ENCODE data around the gene ITGB4. TPM values are rescaled to one million over a fixed set of nuclear protein-coding genes. Genes with fewer than 3 reads are reported as not detected.

Gene ITGB4
- total and polyA plus RNA-seq, 2 of the 13 experiments (the other 11 are each of a cell fraction or from before 2014, with no cell fraction given) = 6.9 to 14.5 TPM

DNA sequence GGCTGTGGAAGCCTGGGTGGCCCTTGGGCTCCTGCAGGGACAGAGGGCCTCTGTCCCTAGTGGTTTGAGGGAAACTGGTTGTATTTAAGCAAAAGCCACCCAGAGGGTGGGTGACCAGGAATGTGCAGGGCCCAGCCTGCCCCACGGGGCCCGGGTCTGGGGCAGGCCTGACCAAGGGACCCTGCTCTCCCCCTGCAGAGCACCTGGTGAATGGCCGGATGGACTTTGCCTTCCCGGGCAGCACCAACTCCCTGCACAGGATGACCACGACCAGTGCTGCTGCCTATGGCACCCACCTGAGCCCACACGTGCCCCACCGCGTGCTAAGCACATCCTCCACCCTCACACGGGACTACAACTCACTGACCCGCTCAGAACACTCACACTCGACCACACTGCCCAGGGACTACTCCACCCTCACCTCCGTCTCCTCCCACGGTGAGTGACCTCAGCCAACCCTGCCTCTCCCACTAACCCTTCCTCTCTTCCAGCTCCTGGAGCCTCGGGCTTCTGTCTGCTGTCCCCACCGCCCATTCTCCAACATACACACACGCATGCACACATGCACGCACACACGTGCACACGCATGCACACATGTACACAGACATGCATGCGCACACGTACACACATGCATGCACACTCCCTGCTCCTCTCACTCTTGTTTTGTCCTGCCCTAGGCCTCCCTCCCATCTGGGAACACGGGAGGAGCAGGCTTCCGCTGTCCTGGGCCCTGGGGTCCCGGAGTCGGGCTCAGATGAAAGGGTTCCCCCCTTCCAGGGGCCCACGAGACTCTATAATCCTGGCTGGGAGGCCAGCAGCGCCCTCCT is 33.3 kb downstream of the ITGB4 start (continued):
- TF ChIP-seq, protein P1, sequence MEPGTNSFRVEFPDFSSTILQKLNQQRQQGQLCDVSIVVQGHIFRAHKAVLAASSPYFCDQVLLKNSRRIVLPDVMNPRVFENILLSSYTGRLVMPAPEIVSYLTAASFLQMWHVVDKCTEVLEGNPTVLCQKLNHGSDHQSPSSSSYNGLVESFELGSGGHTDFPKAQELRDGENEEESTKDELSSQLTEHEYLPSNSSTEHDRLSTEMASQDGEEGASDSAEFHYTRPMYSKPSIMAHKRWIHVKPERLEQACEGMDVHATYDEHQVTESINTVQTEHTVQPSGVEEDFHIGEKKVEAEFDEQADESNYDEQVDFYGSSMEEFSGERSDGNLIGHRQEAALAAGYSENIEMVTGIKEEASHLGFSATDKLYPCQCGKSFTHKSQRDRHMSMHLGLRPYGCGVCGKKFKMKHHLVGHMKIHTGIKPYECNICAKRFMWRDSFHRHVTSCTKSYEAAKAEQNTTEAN (CRISPR knock-in tag; conservative IDR thresholded peaks at IDR 0.05) = peak; percentile 90
- TF ChIP-seq MYC (CRISPR knock-in tag; IDR thresholded peaks at IDR 0.05; ENCODE audit: borderline replicate concordance) (peak; percentile 96), TGIF2 (CRISPR knock-in tag; IDR thresholded peaks at IDR 0.05) (peak; percentile 92), ZNF879 (CRISPR knock-in tag; IDR thresholded peaks at IDR 0.05) (0 out of 2 replicates have a peak, but pooled peaks have one; percentile 81), RAD51 (IDR thresholded peaks at IDR 0.05; ENCODE audit: borderline replicate concordance) (peak; percentile 32; the same call in 1 of the 2 replicates), CEBPG (CRISPR knock-in tag; IDR thresholded peaks at IDR 0.05) (no peak), RFXANK (CRISPR knock-in tag; IDR thresholded peaks at IDR 0.05) (no peak), TRIM24 (CRISPR knock-in tag; IDR thresholded peaks at IDR 0.05) (peak; percentile 68; the same call in 1 of the 2 replicates), ZNF556 (CRISPR knock-in tag; IDR thresholded peaks at IDR 0.05; ENCODE audit: borderline replicate concordance) (peak; percentile 82; the same call in 1 of the 2 replicates), ZNF768 (CRISPR knock-in tag; IDR thresholded peaks at IDR 0.05) (no peak), ZFP90 (CRISPR knock-in tag; IDR thresholded peaks at IDR 0.05; ENCODE audit: borderline replicate concordance) (no peak), ZNF614 (CRISPR knock-in tag; IDR thresholded peaks at IDR 0.05; ENCODE audit: borderline replicate concordance) (peak; percentile 14; the same call in 1 of the 2 replicates), TCF12 (IDR thresholded peaks at IDR 0.05) (no peak), TCF12 (CRISPR knock-in tag; IDR thresholded peaks at IDR 0.05) (no peak), GTF3A (CRISPR knock-in tag; conservative IDR thresholded peaks at IDR 0.05) (peak; percentile 87), CENPX (CRISPR knock-in tag; IDR thresholded peaks at IDR 0.05) (no peak), ATM (IDR thresholded peaks at IDR 0.05; ENCODE audit: borderline replicate concordance) (no peak), SP140L (CRISPR knock-in tag; IDR thresholded peaks at IDR 0.05; ENCODE audit: borderline replicate concordance) (no peak), ZFP82 (CRISPR knock-in tag; IDR thresholded peaks at IDR 0.05; ENCODE audit: borderline replicate concordance) (no peak), TAF1 (CRISPR knock-in tag; IDR thresholded peaks at IDR 0.05) (peak; percentile 64), ZNF44 (CRISPR knock-in tag; IDR thresholded peaks at IDR 0.05) (peak; percentile 60; the same call in 1 of the 2 replicates), TOPORS (CRISPR knock-in tag; IDR thresholded peaks at IDR 0.05) (peak; percentile 88), RFX3 (CRISPR knock-in tag; IDR thresholded peaks at IDR 0.05) (no peak)
- TF ChIP-seq, protein P2, sequence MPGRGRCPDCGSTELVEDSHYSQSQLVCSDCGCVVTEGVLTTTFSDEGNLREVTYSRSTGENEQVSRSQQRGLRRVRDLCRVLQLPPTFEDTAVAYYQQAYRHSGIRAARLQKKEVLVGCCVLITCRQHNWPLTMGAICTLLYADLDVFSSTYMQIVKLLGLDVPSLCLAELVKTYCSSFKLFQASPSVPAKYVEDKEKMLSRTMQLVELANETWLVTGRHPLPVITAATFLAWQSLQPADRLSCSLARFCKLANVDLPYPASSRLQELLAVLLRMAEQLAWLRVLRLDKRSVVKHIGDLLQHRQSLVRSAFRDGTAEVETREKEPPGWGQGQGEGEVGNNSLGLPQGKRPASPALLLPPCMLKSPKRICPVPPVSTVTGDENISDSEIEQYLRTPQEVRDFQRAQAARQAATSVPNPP (CRISPR knock-in tag; IDR thresholded peaks at IDR 0.05) = no peak
- TF ChIP-seq, protein P3, sequence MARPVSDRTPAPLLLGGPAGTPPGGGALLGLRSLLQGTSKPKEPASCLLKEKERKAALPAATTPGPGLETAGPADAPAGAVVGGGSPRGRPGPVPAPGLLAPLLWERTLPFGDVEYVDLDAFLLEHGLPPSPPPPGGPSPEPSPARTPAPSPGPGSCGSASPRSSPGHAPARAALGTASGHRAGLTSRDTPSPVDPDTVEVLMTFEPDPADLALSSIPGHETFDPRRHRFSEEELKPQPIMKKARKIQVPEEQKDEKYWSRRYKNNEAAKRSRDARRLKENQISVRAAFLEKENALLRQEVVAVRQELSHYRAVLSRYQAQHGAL (CRISPR knock-in tag; IDR thresholded peaks at IDR 0.05; ENCODE audit: not compliant biosample characterization) = no peak
- TF ChIP-seq, protein P4, sequence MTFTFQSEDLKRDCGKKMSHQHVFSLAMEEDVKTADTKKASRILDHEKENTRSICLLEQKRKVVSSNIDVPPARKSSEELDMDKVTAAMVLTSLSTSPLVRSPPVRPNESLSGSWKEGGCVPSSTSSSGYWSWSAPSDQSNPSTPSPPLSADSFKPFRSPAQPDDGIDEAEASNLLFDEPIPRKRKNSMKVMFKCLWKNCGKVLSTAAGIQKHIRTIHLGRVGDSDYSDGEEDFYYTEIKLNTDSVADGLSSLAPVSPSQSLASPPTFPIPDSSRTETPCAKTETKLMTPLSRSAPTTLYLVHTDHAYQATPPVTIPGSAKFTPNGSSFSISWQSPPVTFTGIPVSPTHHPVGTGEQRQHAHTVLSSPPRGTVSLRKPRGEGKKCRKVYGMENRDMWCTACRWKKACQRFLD (CRISPR knock-in tag; IDR thresholded peaks at IDR 0.05; ENCODE audit: borderline replicate concordance) = 0 out of 2 replicates have a peak, but pooled peaks have one; percentile 67
